Testis (tissue), 2 donors: ENCODE results near the gene RPL41.

Source experiments
- POLR2A ChIP-seq: fragments of 450-650 bp; IDR thresholded peaks from one replicate; pipeline ENCODE4 v1.6.1; 2017; ENCODE audit warnings: antibody characterized with exemption, mild to moderate bottlenecking, moderate library complexity
- TF ChIP-seq, protein P1 (sequence below), 3 experiments: fragments of 450-650 bp in 2 of 3; fragments of 200-600 bp in 1 of 3; sonication (generic) in 1 of 3; IDR thresholded peaks; one replicate each; pipeline ENCODE4 v1.5.1; 2016 to 2019; ENCODE audit warnings: antibody characterized with exemption in 3 of 3, mild to moderate bottlenecking in 2 of 3, moderate library complexity in 1 of 3

DNA sequence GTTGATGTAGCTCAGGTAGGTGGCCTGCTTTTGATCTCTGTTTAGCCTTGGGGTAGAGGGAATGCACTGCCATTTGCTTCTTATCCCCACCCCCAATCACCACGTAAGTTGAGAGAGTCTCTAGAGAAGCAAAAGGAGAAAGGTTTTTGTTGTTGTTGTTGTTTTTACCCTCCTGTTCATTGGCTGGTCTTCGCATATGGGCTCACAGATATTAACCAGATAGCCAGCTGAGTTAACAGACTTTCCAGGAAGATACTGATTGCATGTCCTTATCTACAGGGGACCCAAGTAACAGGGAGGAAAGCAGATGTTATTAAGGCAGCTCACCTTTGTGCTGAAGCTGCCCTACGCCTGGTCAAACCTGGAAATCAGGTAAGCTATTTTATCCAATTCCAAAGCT, 9.2 kb upstream of the RPL41 start:
- TF ChIP-seq, protein P1, sequence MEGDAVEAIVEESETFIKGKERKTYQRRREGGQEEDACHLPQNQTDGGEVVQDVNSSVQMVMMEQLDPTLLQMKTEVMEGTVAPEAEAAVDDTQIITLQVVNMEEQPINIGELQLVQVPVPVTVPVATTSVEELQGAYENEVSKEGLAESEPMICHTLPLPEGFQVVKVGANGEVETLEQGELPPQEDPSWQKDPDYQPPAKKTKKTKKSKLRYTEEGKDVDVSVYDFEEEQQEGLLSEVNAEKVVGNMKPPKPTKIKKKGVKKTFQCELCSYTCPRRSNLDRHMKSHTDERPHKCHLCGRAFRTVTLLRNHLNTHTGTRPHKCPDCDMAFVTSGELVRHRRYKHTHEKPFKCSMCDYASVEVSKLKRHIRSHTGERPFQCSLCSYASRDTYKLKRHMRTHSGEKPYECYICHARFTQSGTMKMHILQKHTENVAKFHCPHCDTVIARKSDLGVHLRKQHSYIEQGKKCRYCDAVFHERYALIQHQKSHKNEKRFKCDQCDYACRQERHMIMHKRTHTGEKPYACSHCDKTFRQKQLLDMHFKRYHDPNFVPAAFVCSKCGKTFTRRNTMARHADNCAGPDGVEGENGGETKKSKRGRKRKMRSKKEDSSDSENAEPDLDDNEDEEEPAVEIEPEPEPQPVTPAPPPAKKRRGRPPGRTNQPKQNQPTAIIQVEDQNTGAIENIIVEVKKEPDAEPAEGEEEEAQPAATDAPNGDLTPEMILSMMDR (IDR thresholded peaks at IDR 0.05): no peak
- no peak for TF ChIP-seq POLR2A
